Measurements from ENCODE around the gene FRMD1. TPM values are rescaled to one million over a fixed set of nuclear protein-coding genes. Genes with fewer than 3 reads are reported as not detected.

Gene FRMD1
- total and polyA plus RNA-seq, 2 of the 8 experiments (the other 6 are each of a cell fraction or from before 2014, with no cell fraction given), result 0.36 TPM; not detected in 1

DNA sequence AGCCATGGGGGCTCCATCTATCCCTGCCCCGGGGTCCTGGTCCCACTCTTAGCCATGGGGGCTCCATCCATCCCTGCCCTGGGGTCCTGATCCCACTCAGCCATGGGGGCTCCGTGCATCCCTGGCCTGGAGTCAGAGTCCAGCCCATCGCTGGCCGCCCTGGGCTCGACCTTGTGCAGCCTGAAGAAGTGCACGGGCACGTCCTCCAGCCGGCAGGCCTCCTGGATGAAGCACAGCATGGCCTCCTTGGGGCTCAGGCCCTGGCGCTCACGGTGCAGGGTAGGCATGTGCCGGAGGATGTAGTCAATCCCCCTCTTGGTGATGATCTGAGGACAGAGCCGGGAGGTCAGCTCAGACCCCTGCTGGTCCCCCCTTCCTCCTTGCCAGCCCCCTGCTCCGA lies 15.6 kb downstream of the FRMD1 start (continued):
- TF ChIP-seq, protein P1, sequence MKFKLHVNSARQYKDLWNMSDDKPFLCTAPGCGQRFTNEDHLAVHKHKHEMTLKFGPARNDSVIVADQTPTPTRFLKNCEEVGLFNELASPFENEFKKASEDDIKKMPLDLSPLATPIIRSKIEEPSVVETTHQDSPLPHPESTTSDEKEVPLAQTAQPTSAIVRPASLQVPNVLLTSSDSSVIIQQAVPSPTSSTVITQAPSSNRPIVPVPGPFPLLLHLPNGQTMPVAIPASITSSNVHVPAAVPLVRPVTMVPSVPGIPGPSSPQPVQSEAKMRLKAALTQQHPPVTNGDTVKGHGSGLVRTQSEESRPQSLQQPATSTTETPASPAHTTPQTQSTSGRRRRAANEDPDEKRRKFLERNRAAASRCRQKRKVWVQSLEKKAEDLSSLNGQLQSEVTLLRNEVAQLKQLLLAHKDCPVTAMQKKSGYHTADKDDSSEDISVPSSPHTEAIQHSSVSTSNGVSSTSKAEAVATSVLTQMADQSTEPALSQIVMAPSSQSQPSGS (IDR thresholded peaks at IDR 0.05; ENCODE audit: low read length), result no peak
- TF ChIP-seq CREB1 (IDR thresholded peaks at IDR 0.05) (no peak), EZH2 (IDR thresholded peaks at IDR 0.05; ENCODE audit: low read depth, low read length, severe bottlenecking) (no peak), KDM4A (IDR thresholded peaks at IDR 0.05; ENCODE audit: low read depth, low read length, severe bottlenecking) (no peak), TCF12 (IDR thresholded peaks at IDR 0.05; ENCODE audit: low read depth, low read length) (no peak)
- TF ChIP-seq, protein P2, sequence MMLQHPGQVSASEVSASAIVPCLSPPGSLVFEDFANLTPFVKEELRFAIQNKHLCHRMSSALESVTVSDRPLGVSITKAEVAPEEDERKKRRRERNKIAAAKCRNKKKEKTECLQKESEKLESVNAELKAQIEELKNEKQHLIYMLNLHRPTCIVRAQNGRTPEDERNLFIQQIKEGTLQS (IDR thresholded peaks at IDR 0.05; ENCODE audit: insufficient read depth, low read depth, low read length), result no peak
